ENCODE data around the gene DIAPH2.
"Not testable (repeated sequence)": the region's sequence is repeated elsewhere in the genome, so short reads cannot be mapped to it uniquely, and the experiment has no call there.

The DIAPH2 gene

GRCh38 chrX:96684339-96685209, at the start of gene DIAPH2:
DIAPH2 (plus strand) TSS chrX:96684842.
- peak; percentile 40 to 62 for DNase-seq

- DNase-seq = no peak
These were observed 34.6 kb upstream of the DIAPH2 start for GRCh38 chrX:96650023-96650422.

- DNase-seq = no peak
These were observed 28.6 kb upstream of the DIAPH2 start for GRCh38 chrX:96655947-96656623.

GRCh38 chrX:96682516-96682915, 2.1 kb upstream of the DIAPH2 start:
- no peak for DNase-seq

- DNase-seq = no peak
These were observed 674 bp upstream of the DIAPH2 start for GRCh38 chrX:96683997-96684338.

GRCh38 chrX:96685210-96686099, 813 bp downstream of the DIAPH2 start:
- no peak for DNase-seq

- no peak for DNase-seq
These were observed 3.1 kb downstream of the DIAPH2 start for GRCh38 chrX:96687776-96688175.

GRCh38 chrX:96688789-96689188, 4.1 kb downstream of the DIAPH2 start:
- DNase-seq = no peak

GRCh38 chrX:96689991-96690390, 5.3 kb downstream of the DIAPH2 start:
- no peak for DNase-seq

- no peak for DNase-seq
These were observed 7.8 kb downstream of the DIAPH2 start for GRCh38 chrX:96692454-96692853.

GRCh38 chrX:96692890-96693289, 8.2 kb downstream of the DIAPH2 start:
- DNase-seq = peak in 1 of 2 experiments; percentile 1

GRCh38 chrX:96693407-96693806, 8.8 kb downstream of the DIAPH2 start:
- DNase-seq = no peak

- no peak for DNase-seq
These were observed 11.8 kb downstream of the DIAPH2 start for GRCh38 chrX:96696462-96696861.

- DNase-seq = no peak
These were observed 16.0 kb downstream of the DIAPH2 start for GRCh38 chrX:96700625-96701024.

GRCh38 chrX:96703379-96703778, 18.7 kb downstream of the DIAPH2 start:
- DNase-seq = no peak

- DNase-seq = no peak
These were observed 19.2 kb downstream of the DIAPH2 start for GRCh38 chrX:96703816-96704215.

GRCh38 chrX:96704629-96705028, 20.0 kb downstream of the DIAPH2 start:
- DNase-seq = no peak

GRCh38 chrX:96705905-96706304, 21.3 kb downstream of the DIAPH2 start:
- DNase-seq = no peak

GRCh38 chrX:96707804-96708203, 23.2 kb downstream of the DIAPH2 start:
- no peak for DNase-seq

GRCh38 chrX:96710031-96710430, 25.4 kb downstream of the DIAPH2 start:
- no peak for DNase-seq

- DNase-seq = peak; percentile 76 to 82
These were observed 28.7 kb downstream of the DIAPH2 start for GRCh38 chrX:96713303-96713702.

- DNase-seq = not testable (repeated sequence)
These were observed 29.8 kb downstream of the DIAPH2 start for GRCh38 chrX:96714393-96714792.

- DNase-seq = no peak
These were observed 30.8 kb downstream of the DIAPH2 start for GRCh38 chrX:96715481-96715880.

All from NCI-H1930 (cell line).